ENCODE measurements around the gene UBTD2. TPM values are rescaled to one million over a fixed set of nuclear protein-coding genes. Genes with fewer than 3 reads are reported as not detected.

The UBTD2 gene
- polyA plus RNA-seq, 3 donors, result 2.3 to 3.2 (median 2.6) TPM

DNA sequence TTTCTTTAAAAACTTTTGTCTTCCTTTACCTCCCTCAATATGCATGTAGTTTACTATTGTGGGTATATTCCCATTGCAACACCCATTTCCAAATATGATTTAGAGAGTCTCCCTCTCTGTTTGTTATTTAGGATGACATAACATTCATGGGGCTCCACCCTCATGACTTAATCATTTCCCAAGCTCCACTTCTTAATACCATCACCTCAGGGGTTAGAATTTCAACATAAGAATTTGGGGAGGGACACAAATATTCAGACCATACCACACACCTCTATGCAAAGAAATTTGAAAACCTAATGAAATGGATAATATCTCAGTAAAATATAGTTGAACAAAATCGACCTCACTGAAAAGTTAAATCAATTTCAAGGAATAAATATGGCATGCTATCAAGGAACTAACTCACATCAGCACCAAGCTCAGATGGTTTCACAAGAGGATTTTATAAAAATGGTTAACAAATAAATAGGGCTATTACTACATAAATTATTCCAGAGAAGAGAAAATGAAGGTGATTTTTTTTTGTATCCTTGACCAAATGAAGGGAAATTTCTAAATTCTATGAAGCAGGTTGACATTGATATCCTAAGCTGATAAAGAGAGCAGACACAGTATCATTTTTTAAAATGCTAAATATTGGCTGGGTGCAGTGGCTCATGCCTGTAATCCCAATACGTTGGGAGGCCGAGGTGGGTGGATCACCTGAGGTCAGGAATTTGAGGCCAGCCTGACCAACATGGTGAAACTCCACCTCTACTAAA lies 20.2 kb upstream of the UBTD2 start:
- Mint-ChIP-seq H3K4me1 (no peaks in the 10 kb centered on the region), H3K9me3 (peaks cover 0 to 23% (median 15%) of the 10 kb centered on the region in 7 donors), H3K4me3 (no peak overlapping the region), H3K27me3 (ENCODE audit: low read depth in 3 of 3) (peaks cover 0 to 5% (median 0%) of the 10 kb centered on the region in 3 donors), H3K36me3 (peaks cover 0 to 3% of the 10 kb centered on the region in 2 donors), H3K27ac (no peak overlapping the region)
- TF ChIP-seq, protein P1, sequence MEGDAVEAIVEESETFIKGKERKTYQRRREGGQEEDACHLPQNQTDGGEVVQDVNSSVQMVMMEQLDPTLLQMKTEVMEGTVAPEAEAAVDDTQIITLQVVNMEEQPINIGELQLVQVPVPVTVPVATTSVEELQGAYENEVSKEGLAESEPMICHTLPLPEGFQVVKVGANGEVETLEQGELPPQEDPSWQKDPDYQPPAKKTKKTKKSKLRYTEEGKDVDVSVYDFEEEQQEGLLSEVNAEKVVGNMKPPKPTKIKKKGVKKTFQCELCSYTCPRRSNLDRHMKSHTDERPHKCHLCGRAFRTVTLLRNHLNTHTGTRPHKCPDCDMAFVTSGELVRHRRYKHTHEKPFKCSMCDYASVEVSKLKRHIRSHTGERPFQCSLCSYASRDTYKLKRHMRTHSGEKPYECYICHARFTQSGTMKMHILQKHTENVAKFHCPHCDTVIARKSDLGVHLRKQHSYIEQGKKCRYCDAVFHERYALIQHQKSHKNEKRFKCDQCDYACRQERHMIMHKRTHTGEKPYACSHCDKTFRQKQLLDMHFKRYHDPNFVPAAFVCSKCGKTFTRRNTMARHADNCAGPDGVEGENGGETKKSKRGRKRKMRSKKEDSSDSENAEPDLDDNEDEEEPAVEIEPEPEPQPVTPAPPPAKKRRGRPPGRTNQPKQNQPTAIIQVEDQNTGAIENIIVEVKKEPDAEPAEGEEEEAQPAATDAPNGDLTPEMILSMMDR (IDR thresholded peaks at IDR 0.05), result no peak
- Histone ChIP-seq H3K9ac (ENCODE audit: insufficient read depth, low read length, poor library complexity, severe bottlenecking) (no peak overlapping the region), H3K27me3 (ENCODE audit: control insufficient read depth in 2 of 2, insufficient read depth in 2 of 2, low read length in 2 of 2) (no peaks in the 10 kb centered on the region), H3K79me2 (ENCODE audit: insufficient read depth, low read length) (no peaks in the 10 kb centered on the region), H4K20me1 (ENCODE audit: insufficient read depth, low read length) (no peaks in the 10 kb centered on the region), H3K4me3 (replicated peaks in 1 of 3; ENCODE audit: low read depth in 2 of 3, low read length in 3 of 3) (no peak overlapping the region), H3K4me2 (replicated peaks; ENCODE audit: extremely low read depth, low read length, poor library complexity, severe bottlenecking) (no peak overlapping the region), H3K9me3 (replicated peaks in 1 of 2; ENCODE audit: control insufficient read depth in 1 of 2, insufficient read depth in 1 of 2, low read length in 2 of 2) (peaks cover 5 to 13% of the 10 kb centered on the region in 2 donors), H2AFZ (ENCODE audit: insufficient read depth, low read depth, low read length, poor library complexity, severe bottlenecking) (no peak overlapping the region), H3K27ac (ENCODE audit: low read depth in 1 of 2, low read length in 2 of 2) (no peak overlapping the region), H3K4me1 (ENCODE audit: control insufficient read depth in 1 of 2, insufficient read depth in 2 of 2, low read length in 2 of 2) (no peaks in the 10 kb centered on the region), H3K36me3 (replicated peaks in 1 of 2; ENCODE audit: control insufficient read depth in 1 of 2, insufficient read depth in 2 of 2, low read length in 2 of 2) (no peaks in the 10 kb centered on the region)
- intact Hi-C loops (cut with micrococcal nuclease), result no loop called here
- WGBS (ENCODE audit: insufficient coverage), result 100% methylated on average over 2 of the region's 3 CpGs
- peak in 1 of 3 donors; percentile 15 for DNase-seq

DNA sequence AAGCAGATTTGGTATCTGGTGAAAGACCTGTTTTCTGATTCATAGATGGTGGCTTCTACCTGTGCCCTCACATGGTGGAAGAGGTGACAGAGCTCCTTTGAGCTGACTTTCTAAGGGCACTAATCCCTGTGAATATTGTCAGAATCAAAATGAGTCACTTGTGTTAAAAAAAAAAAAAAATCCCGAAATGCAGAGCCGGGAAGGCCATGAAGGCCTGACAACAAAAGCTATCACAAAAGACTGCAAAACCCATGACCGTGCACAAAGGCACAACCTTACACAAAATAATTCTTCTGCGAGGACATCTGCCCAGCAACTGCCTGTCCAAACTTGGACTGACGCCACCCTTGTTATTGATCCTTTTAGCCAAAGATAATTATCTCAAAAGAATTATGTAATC lies 19.6 kb upstream of the UBTD2 start:
- WGBS (ENCODE audit: insufficient coverage), result 100% methylated on average over 3 of the region's 5 CpGs
- TF ChIP-seq, protein P1 (IDR thresholded peaks at IDR 0.05), result no peak
- Histone ChIP-seq H3K27me3 (ENCODE audit: control insufficient read depth in 2 of 2, insufficient read depth in 2 of 2, low read length in 2 of 2) (no peaks in the 10 kb centered on the region), H3K4me3 (replicated peaks in 1 of 3; ENCODE audit: low read depth in 2 of 3, low read length in 3 of 3) (no peak overlapping the region), H3K9me3 (replicated peaks in 1 of 2; ENCODE audit: control insufficient read depth in 1 of 2, insufficient read depth in 1 of 2, low read length in 2 of 2) (peaks cover 5 to 13% of the 10 kb centered on the region in 2 donors), H2AFZ (ENCODE audit: insufficient read depth, low read depth, low read length, poor library complexity, severe bottlenecking) (no peak overlapping the region), H3K36me3 (replicated peaks in 1 of 2; ENCODE audit: control insufficient read depth in 1 of 2, insufficient read depth in 2 of 2, low read length in 2 of 2) (no peaks in the 10 kb centered on the region), H3K79me2 (ENCODE audit: insufficient read depth, low read length) (no peaks in the 10 kb centered on the region), H4K20me1 (ENCODE audit: insufficient read depth, low read length) (no peaks in the 10 kb centered on the region), H3K9ac (ENCODE audit: insufficient read depth, low read length, poor library complexity, severe bottlenecking) (no peak overlapping the region), H3K4me2 (replicated peaks; ENCODE audit: extremely low read depth, low read length, poor library complexity, severe bottlenecking) (no peak overlapping the region), H3K4me1 (ENCODE audit: control insufficient read depth in 1 of 2, insufficient read depth in 2 of 2, low read length in 2 of 2) (no peaks in the 10 kb centered on the region), H3K27ac (ENCODE audit: low read depth in 1 of 2, low read length in 2 of 2) (no peak overlapping the region)
- H3K9me3 Mint-ChIP-seq, result peaks cover 0 to 23% (median 15%) of the 10 kb centered on the region in 7 donors
- H3K27ac Mint-ChIP-seq, result no peak overlapping the region
- H3K4me1 Mint-ChIP-seq, result no peaks in the 10 kb centered on the region
- no peak overlapping the region for H3K4me3 Mint-ChIP-seq
- peaks cover 0 to 5% (median 0%) of the 10 kb centered on the region in 3 donors for H3K27me3 Mint-ChIP-seq (ENCODE audit: low read depth in 3 of 3)
- H3K36me3 Mint-ChIP-seq, result peaks cover 0 to 3% of the 10 kb centered on the region in 2 donors
- intact Hi-C loops (cut with micrococcal nuclease), result no loop called here
- DNase-seq, result no peak

All from CD14-positive monocyte (primary cell).